H9 (cell line): Measurements from ENCODE around the gene ENOX1. TPM values are rescaled to one million over a fixed set of nuclear protein-coding genes. Genes with fewer than 3 reads are reported as not detected.

Source experiments
- DNase-seq: peaks from one replicate; pipeline ENCODE4 v3.0.0-alpha.2; 2017
- H2AFZ ChIP-seq: one replicate; pipeline ENCODE4 v1.6.1; 2013; ENCODE audit warnings: mild to moderate bottlenecking, low read length, control low read depth, moderate library complexity
- H2AK5ac ChIP-seq: 2 replicates; pipeline ENCODE4 v1.6.1; 2013; ENCODE audit warnings: low read length, control low read depth, mixed read lengths; ENCODE audit not compliant: insufficient read length
- H2BK120ac ChIP-seq: one replicate; pipeline ENCODE4 v1.6.1; 2013; ENCODE audit warnings: low read depth, mild to moderate bottlenecking, low read length, control low read depth, inconsistent platforms; ENCODE audit not compliant: poor library complexity, severe bottlenecking
- H2BK12ac ChIP-seq: 2 replicates; pipeline ENCODE4 v1.6.1; 2013; ENCODE audit warnings: low read length, control low read depth, mixed read lengths, low read depth; ENCODE audit not compliant: insufficient read length
- H2BK15ac ChIP-seq: 2 replicates; pipeline ENCODE4 v1.6.1; 2013; ENCODE audit warnings: low read depth, low read length, control low read depth
- H2BK20ac ChIP-seq: one replicate; pipeline ENCODE4 v1.6.1; 2013; ENCODE audit warnings: low read depth, mild to moderate bottlenecking, low read length, control low read depth, inconsistent platforms; ENCODE audit not compliant: poor library complexity, severe bottlenecking
- H2BK5ac ChIP-seq: 2 replicates; pipeline ENCODE4 v1.6.1; 2013; ENCODE audit warnings: low read length, control low read depth, mixed read lengths; ENCODE audit not compliant: insufficient read length
- H3K14ac ChIP-seq: 2 replicates; pipeline ENCODE4 v1.6.1; 2013; ENCODE audit warnings: low read length, control low read depth; ENCODE audit not compliant: insufficient read depth
- H3K18ac ChIP-seq: 2 replicates; pipeline ENCODE4 v1.6.1; 2013; ENCODE audit warnings: low read depth, mild to moderate bottlenecking, mixed read lengths, low read length, control low read depth; ENCODE audit not compliant: insufficient read length
- H3K23ac ChIP-seq: 2 replicates; pipeline ENCODE4 v1.6.1; 2013; ENCODE audit warnings: low read length, control low read depth, mixed read lengths, low read depth; ENCODE audit not compliant: insufficient read length
- H3K23me2 ChIP-seq: 2 replicates; pipeline ENCODE4 v1.6.1; 2013; ENCODE audit warnings: low read depth, mild to moderate bottlenecking, mixed read lengths, low read length, control low read depth; ENCODE audit not compliant: insufficient read length, poor library complexity, severe bottlenecking
- H3K27ac ChIP-seq: 2 replicates; pipeline ENCODE4 v1.5.1; 2013; ENCODE audit warnings: low read length, control low read depth, mixed read lengths, low read depth; ENCODE audit not compliant: insufficient read length
- H3K27me3 ChIP-seq: 2 replicates; pipeline ENCODE4 v1.6.1; 2013; ENCODE audit warnings: low read length, control low read depth, inconsistent platforms; ENCODE audit not compliant: insufficient read depth
- H3K4ac ChIP-seq: 2 replicates; pipeline ENCODE4 v1.6.1; 2013; ENCODE audit warnings: low read depth, mild to moderate bottlenecking, control low read depth, inconsistent platforms, low read length, moderate library complexity
- H3K4me1 ChIP-seq: 2 replicates; pipeline ENCODE4 v1.6.1; 2013; ENCODE audit warnings: low read length, control low read depth, inconsistent platforms; ENCODE audit not compliant: insufficient read depth
- H3K4me2 ChIP-seq: 2 replicates; pipeline ENCODE4 v1.6.1; 2013; ENCODE audit warnings: low read length, control low read depth, mixed read lengths; ENCODE audit not compliant: insufficient read length, insufficient read depth
- H3K56ac ChIP-seq: 2 replicates; pipeline ENCODE4 v1.6.1; 2013; ENCODE audit warnings: low read depth, mild to moderate bottlenecking, mixed read lengths, low read length, control low read depth; ENCODE audit not compliant: insufficient read length
- H3K79me1 ChIP-seq: 2 replicates; pipeline ENCODE4 v1.6.1; 2013; ENCODE audit warnings: low read depth, mild to moderate bottlenecking, moderate library complexity, low read length, control low read depth, inconsistent platforms; ENCODE audit not compliant: insufficient read depth, poor library complexity, severe bottlenecking
- H3K79me2 ChIP-seq: 2 replicates; pipeline ENCODE4 v1.6.1; 2013; ENCODE audit warnings: low read length, control low read depth, inconsistent platforms; ENCODE audit not compliant: insufficient read depth
- H3K9ac ChIP-seq: 2 replicates; pipeline ENCODE4 v1.6.1; 2013; ENCODE audit warnings: low read length, control low read depth, mixed read lengths; ENCODE audit not compliant: insufficient read length; ENCODE audit errors: extremely low read depth
- H3K9me3 ChIP-seq: one replicate; pipeline ENCODE4 v1.6.1; 2013; ENCODE audit warnings: low read depth, low read length, inconsistent platforms; ENCODE audit not compliant: control insufficient read depth
- H3T11ph ChIP-seq: one replicate; pipeline ENCODE4 v1.6.1; 2013; ENCODE audit warnings: mild to moderate bottlenecking, low read length, control low read depth, inconsistent platforms
- H4K20me1 ChIP-seq: one replicate; pipeline ENCODE4 v1.6.1; 2013; ENCODE audit not compliant: control insufficient read depth, insufficient read length, insufficient read depth
- H4K5ac ChIP-seq: 2 replicates; pipeline ENCODE4 v1.6.1; 2013; ENCODE audit warnings: low read depth, mild to moderate bottlenecking, mixed read lengths, low read length, control low read depth; ENCODE audit not compliant: insufficient read length
- H4K8ac ChIP-seq: replicated peaks from 2 replicates; pipeline ENCODE4 v1.6.1; 2013; ENCODE audit warnings: low read length, control low read depth, mixed read lengths, low read depth; ENCODE audit not compliant: insufficient read length
- H4K91ac ChIP-seq: 2 replicates; pipeline ENCODE4 v1.6.1; 2013; ENCODE audit warnings: low read depth, mild to moderate bottlenecking, moderate library complexity, mixed read lengths, low read length, control low read depth; ENCODE audit not compliant: insufficient read length
- H3K27ac Mint-ChIP-seq, 3 experiments: 2 replicates in 2 of 3; 3 replicates in 1 of 3; pipeline ENCODE4 v1.8.0; 2020 to 2021; ENCODE audit warnings: mixed read lengths in 3 of 3, mild to moderate bottlenecking in 1 of 3, moderate library complexity in 1 of 3
- H3K27me3 Mint-ChIP-seq: 2 replicates; pipeline ENCODE4 v1.8.0; 2021; ENCODE audit warnings: low read depth, mild to moderate bottlenecking, moderate library complexity, mixed read lengths
- H3K36me3 Mint-ChIP-seq, 3 experiments: 2 replicates in 2 of 3; 3 replicates in 1 of 3; pipeline ENCODE4 v1.8.0; 2020 to 2021; ENCODE audit warnings: low read depth in 3 of 3, mixed read lengths in 3 of 3; ENCODE audit not compliant: insufficient read depth in 1 of 3
- H3K4me1 Mint-ChIP-seq, 2 experiments: 2 replicates each; pipeline ENCODE4 v1.8.0; 2020; ENCODE audit warnings: mixed read lengths in 2 of 2
- H3K4me3 Mint-ChIP-seq, 2 experiments: 2 replicates in 1 of 2; 3 replicates in 1 of 2; pipeline ENCODE4 v1.8.0; 2020 to 2021; ENCODE audit warnings: mild to moderate bottlenecking in 2 of 2, mixed read lengths in 2 of 2, moderate library complexity in 1 of 2
- H3K9me3 Mint-ChIP-seq, 2 experiments: 2 replicates in 1 of 2; 3 replicates in 1 of 2; pipeline ENCODE4 v1.8.0; 2020; ENCODE audit warnings: mild to moderate bottlenecking in 2 of 2, mixed read lengths in 2 of 2, moderate library complexity in 1 of 2
- CTCF ChIP-seq: fragments of 200-600 bp; sonication (generic); conservative IDR thresholded peaks from 3 replicates; pipeline ENCODE4 v1.8.0; 2021; ENCODE audit warnings: antibody characterized with exemption, mild to moderate bottlenecking
- whole genome bisulfite sequencing: extraction: QIAGEN DNeasy Blood & Tissue Kit; methylation state at CpG from one replicate; pipeline ENCODE4 v1.1.7; 2013; ENCODE audit warnings: missing lambda C conversion rate, low lambda C conversion rate, mixed read lengths; ENCODE audit not compliant: insufficient read length; ENCODE audit errors: extremely low coverage; 5-methylcytosine and 5-hydroxymethylcytosine counted together
- total RNA-seq: library from RNA; stranded (reverse); gene quantifications from 2 replicates; pipeline ENCODE4 v1.2.1, GENCODE V29; 2021

ENOX1 gene
- total RNA-seq, 1 experiment from 2014 or later = 0.24 TPM

GRCh38 chr13:43376596-43376995 lies 410.2 kb downstream of the ENOX1 start:
- Histone ChIP-seq H2BK5ac (no peak overlapping the region), H3K23me2 (no peaks in the 10 kb centered on the region), H3K4me1 (no peaks in the 10 kb centered on the region), H3K23ac (no peak overlapping the region), H3K27me3 (no peaks in the 10 kb centered on the region), H4K8ac (no peak overlapping the region), H2AK5ac (no peak overlapping the region), H2BK12ac (no peak overlapping the region), H3K27ac (no peak overlapping the region), H3K79me2 (no peaks in the 10 kb centered on the region), H3K4ac (no peak overlapping the region), H4K20me1 (no peaks in the 10 kb centered on the region), H3K14ac (no peak overlapping the region), H3K18ac (no peak overlapping the region), H2BK120ac (no peak overlapping the region), H2BK15ac (no peak overlapping the region), H2BK20ac (no peak overlapping the region), H2AFZ (no peak overlapping the region), H3K9me3 (no peaks in the 10 kb centered on the region), H3K56ac (no peak overlapping the region), H3K79me1 (no peaks in the 10 kb centered on the region), H3K4me2 (no peak overlapping the region), H4K91ac (no peak overlapping the region), H3K9ac (no peak overlapping the region), H3T11ph (no peak overlapping the region), H4K5ac (no peak overlapping the region)
- Mint-ChIP-seq H3K27me3 (no peaks in the 10 kb centered on the region), H3K4me3 (no peak overlapping the region), H3K9me3 (peaks cover 10 to 12% of the 10 kb centered on the region in 2 experiments), H3K36me3 (peaks cover 0 to 8% (median 3%) of the 10 kb centered on the region in 3 experiments; a peak in 4 of 7 replicates), H3K27ac (no peak overlapping the region), H3K4me1 (peaks cover 4 to 5% of the 10 kb centered on the region in 2 experiments; a peak in 3 of 4 replicates)
- no CpG with 5 or more reads among the region's 1 CpG for WGBS
- no peak for TF ChIP-seq CTCF
- no peak for DNase-seq
